Measurements from ENCODE around the gene MLXIPL.
"Not testable (repeated sequence)": the region's sequence is repeated elsewhere in the genome, so short reads cannot be mapped to it uniquely, and the experiment has no call there.

Gene MLXIPL

GRCh38 chr7:73668103-73668885 lies 44.0 kb upstream of the MLXIPL start:
- no peak for TF ChIP-seq CTCF (IDR thresholded peaks at IDR 0.05; ENCODE audit: low read length, missing control alignments)
- peak overlapping the region; percentile 65 for H3K4me3 ChIP-seq (replicated peaks; ENCODE audit: low read depth, low read length)
- peak; percentile 9 for DNase-seq (ENCODE audit: low read depth)

GRCh38 chr7:73667344-73668102 lies 43.2 kb upstream of the MLXIPL start, which contains the start of gene VPS37D:
Gene VPS37D, plus strand, starts transcription at chr7:73667831. Its CDS starts 128 bp downstream, at chr7:73667959.
- H3K4me3 ChIP-seq (replicated peaks; ENCODE audit: low read depth, low read length): peak within 1 kb of the TSS; percentile 65
- peak; percentile 82 for DNase-seq (ENCODE audit: low read depth)
- peak; percentile 40 for TF ChIP-seq CTCF (IDR thresholded peaks at IDR 0.05; ENCODE audit: low read length, missing control alignments)

- no peak for DNase-seq (ENCODE audit: low read depth)
- no peak for TF ChIP-seq CTCF (IDR thresholded peaks at IDR 0.05; ENCODE audit: low read length, missing control alignments)
- H3K4me3 ChIP-seq (replicated peaks; ENCODE audit: low read depth, low read length): no peak overlapping the region
Observed at GRCh38 chr7:73663033-73663432, 38.7 kb upstream of the MLXIPL start.

- not testable (repeated sequence) for H3K4me3 ChIP-seq (replicated peaks; ENCODE audit: low read depth, low read length); DNase-seq (ENCODE audit: low read depth)
Observed at GRCh38 chr7:73660594-73660993, 36.3 kb upstream of the MLXIPL start.

- DNase-seq (ENCODE audit: low read depth): no peak
- no peak for TF ChIP-seq CTCF (IDR thresholded peaks at IDR 0.05; ENCODE audit: low read length, missing control alignments)
- H3K4me3 ChIP-seq (replicated peaks; ENCODE audit: low read depth, low read length): no peak overlapping the region
Observed at GRCh38 chr7:73659983-73660382, 35.7 kb upstream of the MLXIPL start.

- DNase-seq (ENCODE audit: low read depth); H3K4me3 ChIP-seq (replicated peaks; ENCODE audit: low read depth, low read length): not testable (repeated sequence)
Observed at GRCh38 chr7:73655309-73655708, 31.0 kb upstream of the MLXIPL start.

GRCh38 chr7:73652541-73652949 lies 28.2 kb upstream of the MLXIPL start:
- no peak for TF ChIP-seq CTCF (IDR thresholded peaks at IDR 0.05; ENCODE audit: low read length, missing control alignments)

More at GRCh38 chr7:73652541-73652949, 28.2 kb upstream of the MLXIPL start:
- no peak for DNase-seq (ENCODE audit: low read depth)
- H3K4me3 ChIP-seq (replicated peaks; ENCODE audit: low read depth, low read length): no peak overlapping the region

Data from fibroblast of pulmonary artery (primary cell).